Epithelial cell of esophagus (primary cell): ENCODE results near the gene BCL11B.

Source experiments
- DNase-seq: peaks from one replicate; pipeline ENCODE4 v3.0.0; 2010; ENCODE audit warnings: low read depth
- H3K4me3 ChIP-seq: 2 replicates; pipeline ENCODE4 v1.5.1; 2011; ENCODE audit warnings: mild to moderate bottlenecking, low read length, control low read depth
- TF ChIP-seq, protein P1 (sequence below): IDR thresholded peaks from 2 replicates; pipeline ENCODE4 v1.5.1; 2011; ENCODE audit warnings: low read depth, mild to moderate bottlenecking, low read length, control low read depth, inconsistent platforms; ENCODE audit not compliant: insufficient read depth; ENCODE audit errors: missing control alignments

BCL11B gene

DNA sequence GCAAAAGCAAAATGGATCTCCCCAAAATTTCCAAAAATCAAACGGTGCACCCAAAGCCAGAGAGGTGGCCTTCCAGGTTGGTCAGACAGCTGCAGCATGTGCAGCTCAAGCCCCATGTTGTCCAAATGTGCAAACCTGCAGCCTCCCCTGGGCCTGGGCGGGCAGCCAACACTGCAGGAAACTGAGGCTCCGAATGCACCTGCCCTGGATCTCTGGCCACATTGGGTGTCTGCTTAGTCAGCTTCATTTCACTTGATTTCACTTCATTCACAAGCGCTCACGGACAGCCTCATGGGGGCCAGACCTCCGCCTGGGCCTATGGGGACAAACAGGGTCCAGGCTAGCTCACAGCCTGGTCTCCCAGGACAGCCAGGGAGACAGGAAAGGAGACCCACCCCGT is 59.8 kb downstream of the BCL11B start:
- no peak for DNase-seq
- no peak overlapping the region for H3K4me3 ChIP-seq
- TF ChIP-seq, protein P1, sequence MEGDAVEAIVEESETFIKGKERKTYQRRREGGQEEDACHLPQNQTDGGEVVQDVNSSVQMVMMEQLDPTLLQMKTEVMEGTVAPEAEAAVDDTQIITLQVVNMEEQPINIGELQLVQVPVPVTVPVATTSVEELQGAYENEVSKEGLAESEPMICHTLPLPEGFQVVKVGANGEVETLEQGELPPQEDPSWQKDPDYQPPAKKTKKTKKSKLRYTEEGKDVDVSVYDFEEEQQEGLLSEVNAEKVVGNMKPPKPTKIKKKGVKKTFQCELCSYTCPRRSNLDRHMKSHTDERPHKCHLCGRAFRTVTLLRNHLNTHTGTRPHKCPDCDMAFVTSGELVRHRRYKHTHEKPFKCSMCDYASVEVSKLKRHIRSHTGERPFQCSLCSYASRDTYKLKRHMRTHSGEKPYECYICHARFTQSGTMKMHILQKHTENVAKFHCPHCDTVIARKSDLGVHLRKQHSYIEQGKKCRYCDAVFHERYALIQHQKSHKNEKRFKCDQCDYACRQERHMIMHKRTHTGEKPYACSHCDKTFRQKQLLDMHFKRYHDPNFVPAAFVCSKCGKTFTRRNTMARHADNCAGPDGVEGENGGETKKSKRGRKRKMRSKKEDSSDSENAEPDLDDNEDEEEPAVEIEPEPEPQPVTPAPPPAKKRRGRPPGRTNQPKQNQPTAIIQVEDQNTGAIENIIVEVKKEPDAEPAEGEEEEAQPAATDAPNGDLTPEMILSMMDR = no peak

DNA sequence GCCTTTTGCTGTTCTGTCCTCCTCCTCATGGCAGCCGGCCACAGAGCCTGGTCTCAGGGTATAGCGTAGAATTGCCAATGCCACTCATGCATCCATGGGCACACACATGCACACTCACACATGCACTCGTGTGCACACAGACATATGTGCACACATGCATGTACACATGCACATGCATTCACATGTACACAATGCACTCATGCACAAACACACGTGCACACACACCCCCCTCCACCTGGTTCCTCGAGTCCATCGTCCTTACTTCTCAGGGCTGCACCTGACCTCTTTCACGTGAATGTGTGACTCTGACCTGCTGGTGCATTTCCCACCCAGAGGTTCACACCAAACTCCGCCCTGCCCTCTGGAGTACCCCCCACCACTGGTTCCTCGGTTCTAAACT is 60.6 kb downstream of the BCL11B start:
- no peak for DNase-seq
- TF ChIP-seq, protein P1 = no peak
- no peak overlapping the region for H3K4me3 ChIP-seq

DNA sequence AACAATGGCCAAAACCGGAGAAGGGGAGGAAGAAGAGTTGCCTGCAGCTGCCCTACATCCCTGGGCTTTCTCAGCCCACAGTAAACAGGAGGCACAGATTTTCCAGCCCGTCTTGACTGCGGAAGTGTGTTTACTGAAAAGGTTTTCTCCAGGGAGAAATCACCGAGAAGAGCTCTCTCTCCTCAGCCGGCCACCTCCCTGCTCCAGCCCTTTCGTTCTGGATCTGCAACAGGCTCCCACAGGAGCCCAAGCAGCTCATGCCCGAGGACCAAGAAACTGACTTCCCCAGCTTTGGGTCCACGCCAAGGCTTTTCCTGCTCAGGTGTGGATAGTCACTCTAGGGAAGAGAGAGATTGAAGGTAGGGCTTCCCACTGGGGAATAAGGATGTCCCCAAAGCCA is 61.7 kb downstream of the BCL11B start:
- H3K4me3 ChIP-seq = no peak overlapping the region
- TF ChIP-seq, protein P1 = no peak
- no peak for DNase-seq

DNA sequence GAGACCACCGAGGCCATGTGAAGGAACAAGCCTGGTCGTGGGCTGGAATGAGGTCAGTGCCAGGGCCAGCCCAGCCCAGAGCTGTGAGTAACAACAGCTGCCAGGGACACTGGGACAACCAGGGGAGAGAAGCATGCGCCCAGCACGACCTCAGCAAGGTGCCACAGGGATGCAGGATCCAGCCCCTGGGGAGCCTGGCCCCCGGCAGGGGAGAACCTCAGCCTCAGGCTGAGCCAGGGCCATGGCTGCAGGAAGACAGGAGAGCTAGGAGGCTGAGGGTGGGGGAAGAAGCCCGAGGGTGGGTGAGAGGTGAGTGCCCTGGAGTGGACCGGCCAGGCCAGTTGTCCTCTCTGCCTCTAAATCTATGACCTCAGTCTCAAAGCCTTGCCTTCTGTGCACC is 62.6 kb downstream of the BCL11B start:
- H3K4me3 ChIP-seq = no peak overlapping the region
- TF ChIP-seq, protein P1 = no peak
- no peak for DNase-seq

DNA sequence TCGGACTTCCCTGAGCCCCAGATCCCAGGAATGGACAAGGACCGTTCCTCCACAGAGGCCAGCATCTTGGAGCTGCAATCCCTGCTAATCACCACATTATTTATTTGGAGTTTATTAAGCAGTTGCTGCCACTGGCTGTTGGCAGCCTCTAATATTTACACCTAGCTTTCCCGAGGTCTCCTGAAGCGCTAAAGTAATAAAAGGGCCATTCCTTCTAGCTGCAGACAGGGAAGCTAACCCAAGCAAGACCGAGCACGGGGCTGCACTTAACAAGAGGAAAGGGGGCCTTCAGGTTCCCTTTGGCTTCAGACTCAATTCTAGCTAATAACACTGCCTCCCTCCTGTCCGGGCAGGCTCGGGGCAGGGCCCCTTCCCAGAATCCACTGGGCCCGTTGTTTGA is 63.7 kb downstream of the BCL11B start:
- TF ChIP-seq, protein P1 = no peak
- no peak overlapping the region for H3K4me3 ChIP-seq
- DNase-seq = no peak

DNA sequence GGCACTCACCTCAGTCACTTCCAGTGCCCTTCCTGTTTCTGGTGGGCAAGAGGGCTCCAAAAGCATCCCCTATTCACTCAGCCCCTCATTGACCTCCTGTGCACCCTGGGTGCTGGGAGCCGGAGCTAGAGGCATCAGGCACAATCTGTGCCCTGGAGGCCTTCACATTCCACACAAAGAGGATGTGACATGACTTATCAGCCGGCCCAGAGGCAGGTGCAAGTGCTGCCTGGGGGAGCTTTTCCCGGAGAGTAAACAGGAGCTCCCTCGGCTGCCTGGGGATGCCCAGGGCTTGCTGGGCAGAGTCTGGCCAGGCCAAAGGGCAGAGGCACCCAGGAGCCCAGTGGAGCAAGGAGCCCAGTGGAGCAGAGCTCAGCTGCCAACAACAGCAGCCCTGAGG is 64.5 kb downstream of the BCL11B start:
- DNase-seq = no peak

DNA sequence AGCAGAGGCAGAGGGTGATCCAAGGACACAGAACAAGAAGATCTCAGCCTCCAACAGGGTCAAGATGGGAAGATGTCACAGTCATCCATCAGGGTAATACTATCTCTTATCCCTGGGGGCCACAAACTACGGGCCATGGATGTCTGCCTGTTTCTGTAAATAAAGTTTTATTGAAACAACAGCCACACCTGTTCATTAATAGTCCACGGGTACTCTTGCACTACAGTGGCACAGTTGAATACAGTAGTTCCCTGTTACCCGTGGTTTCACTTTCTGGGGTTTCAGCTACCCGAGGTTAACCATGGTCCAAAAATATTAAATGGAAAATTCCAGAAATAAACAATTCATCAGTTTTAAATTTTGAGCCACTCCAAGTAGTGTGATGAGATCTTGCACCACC is 65.9 kb downstream of the BCL11B start:
- no peak for DNase-seq
- TF ChIP-seq, protein P1 = no peak
- H3K4me3 ChIP-seq = no peak overlapping the region

More for the DNA sequence above, 64.5 kb downstream of the BCL11B start:
- TF ChIP-seq, protein P1 = no peak
- no peak overlapping the region for H3K4me3 ChIP-seq
